CD4-positive, CD25-positive, alpha-beta regulatory T cell (primary cell): ENCODE measurements around the gene RIPOR2. TPM values are rescaled to one million over a fixed set of nuclear protein-coding genes. Genes with fewer than 3 reads are reported as not detected.
"Not testable (repeated sequence)": the region's sequence is repeated elsewhere in the genome, so short reads cannot be mapped to it uniquely, and the experiment has no call there.

Source experiments
- ATAC-seq, 2 donors: fragments of 150-1000 bp; cut with Tn5 transposase; one replicate each; pipeline ENCODE4 v1.10.0; 2021; ENCODE audit warnings: low read depth in 2 of 2, moderate number of reproducible peaks in 2 of 2, moderate library complexity in 1 of 2
- DNase-seq, 3 donors: peaks; one replicate each; pipeline versions ENCODE4 v3.0.0 to v3.0.0-alpha.2; 2012 to 2022; ENCODE audit warnings: mixed read lengths in 1 of 3
- H3K27ac ChIP-seq: one replicate; pipeline ENCODE4 v1.7.0; 2013; ENCODE audit warnings: mild to moderate bottlenecking, low read length; ENCODE audit not compliant: insufficient read depth, poor library complexity, severe bottlenecking
- H3K27me3 ChIP-seq: one replicate; pipeline ENCODE4 v1.7.0; 2013; ENCODE audit warnings: low read length; ENCODE audit not compliant: control insufficient read depth, insufficient read depth
- H3K36me3 ChIP-seq: one replicate; pipeline ENCODE4 v1.7.0; 2013; ENCODE audit warnings: mild to moderate bottlenecking, low read length, moderate library complexity; ENCODE audit not compliant: control insufficient read depth, insufficient read depth
- H3K4me1 ChIP-seq: 2 replicates; pipeline ENCODE4 v1.7.0; 2013; ENCODE audit warnings: mild to moderate bottlenecking, low read length; ENCODE audit not compliant: insufficient read depth, control insufficient read depth, poor library complexity, severe bottlenecking
- H3K4me3 ChIP-seq: one replicate; pipeline ENCODE4 v1.7.0; 2013; ENCODE audit warnings: low read depth, mild to moderate bottlenecking, low read length, moderate library complexity
- H3K9me3 ChIP-seq, 2 experiments: 1 replicate in 1 of 2; 2 replicates in 1 of 2; pipeline ENCODE4 v1.7.0; 2013; ENCODE audit warnings: low read length in 2 of 2, mild to moderate bottlenecking in 1 of 2, moderate library complexity in 1 of 2; ENCODE audit not compliant: control insufficient read depth in 2 of 2
- H3K27ac Mint-ChIP-seq, 3 donors: one replicate each; pipeline ENCODE4 v1.8.0; 2020 to 2022; ENCODE audit warnings: mild to moderate bottlenecking in 3 of 3, mixed read lengths in 3 of 3, moderate library complexity in 2 of 3
- H3K27me3 Mint-ChIP-seq: one replicate; pipeline ENCODE4 v1.8.0; 2022; ENCODE audit warnings: mild to moderate bottlenecking, mixed read lengths
- H3K36me3 Mint-ChIP-seq: one replicate; pipeline ENCODE4 v1.8.0; 2020; ENCODE audit warnings: mixed read lengths
- H3K4me1 Mint-ChIP-seq, 4 donors: one replicate each; pipeline ENCODE4 v1.8.0; 2020 to 2022; ENCODE audit warnings: mixed read lengths in 4 of 4, mild to moderate bottlenecking in 1 of 4
- H3K4me3 Mint-ChIP-seq, 4 donors: one replicate each; pipeline ENCODE4 v1.8.0; 2020 to 2022; ENCODE audit warnings: mild to moderate bottlenecking in 4 of 4, mixed read lengths in 4 of 4, moderate library complexity in 3 of 4
- H3K9me3 Mint-ChIP-seq, 7 donors: one replicate each; pipeline ENCODE4 v1.8.0; 2020 to 2022; ENCODE audit warnings: mixed read lengths in 7 of 7, mild to moderate bottlenecking in 3 of 7, moderate library complexity in 2 of 7
- polyA plus RNA-seq, 4 donors: library from polyadenylated mRNA; unstranded; fragments of 300-500 nt; fragmentation: Illumina TruSeq; gene quantifications; one replicate each; pipeline ENCODE4 v1.2.3, GENCODE V29; 2021
- total RNA-seq: library from RNA; stranded (reverse); gene quantifications from one replicate; pipeline ENCODE4 v1.2.3, GENCODE V29; 2022

RIPOR2 gene
- total and polyA plus RNA-seq, 5 donors from 2014 or later = 320 to 435 (median 393) TPM

- H3K27me3 Mint-ChIP-seq = no peaks in the 10 kb centered on the region
- ATAC-seq (peak; percentile 77 to 78), DNase-seq (peak in 2 of 3 donors; percentile 75 to 92)
- H3K4me1 ChIP-seq = peaks cover 89% of the 10 kb centered on the region
- peaks cover 36% of the 10 kb centered on the region for H3K36me3 Mint-ChIP-seq
- H3K9me3 ChIP-seq = peaks cover 0 to 5% of the 10 kb centered on the region in 2 experiments
- peak overlapping the region; percentile 76 for H3K27ac ChIP-seq
- H3K4me3 Mint-ChIP-seq = peak overlapping the region; percentile 80 to 91 (median 86)
- peaks cover 58 to 96% (median 82%) of the 10 kb centered on the region in 4 donors for H3K4me1 Mint-ChIP-seq
- H3K9me3 Mint-ChIP-seq = peaks cover 0 to 15% (median 6%) of the 10 kb centered on the region in 7 donors
- peak overlapping the region; percentile 90 to 100 (median 93) for H3K27ac Mint-ChIP-seq
- H3K36me3 ChIP-seq = peaks cover 13% of the 10 kb centered on the region
- peak overlapping the region; percentile 78 for H3K4me3 ChIP-seq
- no peaks in the 10 kb centered on the region for H3K27me3 ChIP-seq
These were observed 16.1 kb upstream of the RIPOR2 start for GRCh38 chr6:24951811-24952299.

DNA sequence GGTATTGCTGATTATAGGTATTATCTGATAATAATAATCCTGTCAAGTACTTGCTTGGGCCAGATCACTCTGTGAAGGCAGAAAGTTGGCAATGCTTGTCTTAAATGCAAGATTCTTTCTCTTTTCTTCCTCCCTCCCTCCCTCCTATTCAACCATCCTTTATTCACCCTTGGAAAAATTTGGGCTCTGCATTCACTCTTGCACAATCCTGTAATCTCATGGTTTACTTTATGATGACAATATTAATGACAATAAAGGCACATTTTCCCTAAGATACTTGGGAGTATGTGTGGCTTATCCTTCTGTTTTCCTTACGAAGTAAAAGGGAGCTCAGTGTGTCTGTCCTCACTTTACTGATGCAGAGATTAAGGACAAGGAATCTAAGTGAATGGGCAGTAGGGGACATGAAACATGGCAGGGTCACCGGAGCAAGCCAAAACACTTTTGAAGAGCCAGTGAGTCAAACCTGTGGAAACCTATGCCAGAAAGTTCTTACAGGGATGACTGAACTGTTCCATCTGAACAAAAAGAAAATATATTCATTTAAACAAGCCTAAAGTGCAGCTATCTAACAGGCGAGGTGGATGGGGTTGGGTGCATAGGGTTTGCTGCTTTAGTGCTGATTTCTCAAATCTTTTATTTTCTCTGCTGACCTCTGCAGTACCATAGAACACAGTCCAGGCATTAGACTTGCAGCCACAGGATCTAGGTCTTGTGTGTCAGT, 14.6 kb upstream of the RIPOR2 start:
- H3K9me3 ChIP-seq = peaks cover 3 to 14% of the 10 kb centered on the region in 2 experiments
- H3K4me1 ChIP-seq = peaks cover 75% of the 10 kb centered on the region
- H3K36me3 Mint-ChIP-seq = peaks cover 35% of the 10 kb centered on the region
- H3K27ac Mint-ChIP-seq = peak overlapping the region; percentile 90 to 100 (median 93)
- H3K27me3 Mint-ChIP-seq = no peaks in the 10 kb centered on the region
- DNase-seq = no peak
- peaks cover 27% of the 10 kb centered on the region for H3K36me3 ChIP-seq
- no peak for ATAC-seq
- H3K9me3 Mint-ChIP-seq = peaks cover 0 to 19% (median 8%) of the 10 kb centered on the region in 7 donors
- H3K4me1 Mint-ChIP-seq = peaks cover 53 to 87% (median 73%) of the 10 kb centered on the region in 4 donors
- peak overlapping the region; percentile 78 for H3K4me3 ChIP-seq
- H3K4me3 Mint-ChIP-seq = peak overlapping the region; percentile 66 to 91 (median 81)
- no peaks in the 10 kb centered on the region for H3K27me3 ChIP-seq
- H3K27ac ChIP-seq = peak overlapping the region; percentile 76

DNA sequence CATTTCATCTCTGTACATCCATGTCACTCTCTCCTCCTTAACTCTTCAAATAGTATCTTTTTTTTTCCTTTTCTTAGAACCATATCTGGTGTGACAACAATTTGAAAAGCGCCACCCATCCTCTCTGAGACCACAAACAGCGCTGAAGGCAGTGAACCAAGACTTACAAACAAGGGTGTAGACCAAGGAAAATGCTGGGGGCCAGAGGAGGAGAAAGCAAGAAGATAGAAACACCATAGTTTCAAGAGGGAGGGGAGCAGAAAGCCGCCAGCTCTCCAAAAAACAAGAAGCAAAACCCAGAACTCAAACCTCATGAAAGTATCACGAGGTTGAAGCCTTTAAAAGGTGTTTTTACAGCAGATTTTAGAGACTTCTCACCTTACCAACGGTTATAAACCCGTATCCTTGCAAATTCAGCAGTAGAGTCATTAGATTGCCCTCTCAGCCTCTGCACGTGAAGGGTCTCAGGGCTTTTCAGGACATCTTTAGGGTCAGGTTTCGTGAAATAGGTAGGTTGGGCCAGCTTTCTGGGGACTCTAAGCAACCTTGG, 13.3 kb upstream of the RIPOR2 start:
- Mint-ChIP-seq H3K4me1 (peaks cover 45 to 76% (median 67%) of the 10 kb centered on the region in 4 donors), H3K27me3 (no peaks in the 10 kb centered on the region), H3K9me3 (peaks cover 0 to 31% (median 13%) of the 10 kb centered on the region in 7 donors), H3K4me3 (peak overlapping the region; percentile 61 to 91 (median 81)), H3K36me3 (peaks cover 39% of the 10 kb centered on the region), H3K27ac (peak overlapping the region; percentile 90 to 100 (median 93))
- peaks cover 15 to 27% of the 10 kb centered on the region in 2 experiments for H3K9me3 ChIP-seq
- DNase-seq (peak in 2 of 3 donors; percentile 69 to 96), ATAC-seq (peak; percentile 48 to 52)
- H3K4me3 ChIP-seq = peak overlapping the region; percentile 78
- H3K36me3 ChIP-seq = peaks cover 37% of the 10 kb centered on the region
- H3K4me1 ChIP-seq = peaks cover 62% of the 10 kb centered on the region
- no peaks in the 10 kb centered on the region for H3K27me3 ChIP-seq
- peak overlapping the region; percentile 76 for H3K27ac ChIP-seq

DNA sequence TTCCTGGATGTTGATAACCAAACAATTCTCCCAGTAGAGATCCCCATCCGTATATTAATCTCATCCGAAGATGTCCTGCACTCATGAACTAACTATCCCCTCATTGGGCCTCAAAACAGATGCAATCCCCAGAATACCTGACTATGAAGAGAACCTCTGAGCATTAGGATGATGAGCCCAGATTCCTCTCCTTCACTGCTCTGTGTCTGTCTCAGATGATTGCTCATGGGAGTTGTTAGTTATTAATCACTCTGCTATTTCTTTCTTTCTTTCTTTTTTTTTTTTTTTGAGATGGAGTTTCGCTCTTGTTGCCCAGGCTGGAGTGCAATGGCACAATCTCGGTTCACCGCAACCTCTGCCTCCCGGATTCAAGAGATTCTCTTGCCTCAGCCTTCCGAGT, 12.5 kb upstream of the RIPOR2 start:
- H3K27me3 Mint-ChIP-seq, H3K4me3 ChIP-seq, DNase-seq, ATAC-seq, H3K27me3 ChIP-seq: not testable (repeated sequence)
- H3K9me3 ChIP-seq = peaks cover 22 to 35% of the 10 kb centered on the region in 2 experiments
- H3K9me3 Mint-ChIP-seq = peaks cover 0 to 28% (median 14%) of the 10 kb centered on the region in 7 donors
- H3K4me1 Mint-ChIP-seq = peaks cover 45 to 68% (median 59%) of the 10 kb centered on the region in 4 donors
- H3K4me3 Mint-ChIP-seq = peak overlapping the region; percentile 6 to 82 (median 44)
- H3K36me3 ChIP-seq = peaks cover 40% of the 10 kb centered on the region
- peak overlapping the region; percentile 76 for H3K27ac ChIP-seq
- H3K4me1 ChIP-seq = peaks cover 54% of the 10 kb centered on the region
- H3K36me3 Mint-ChIP-seq = peaks cover 34% of the 10 kb centered on the region
- peak overlapping the region; percentile 90 to 100 (median 93) for H3K27ac Mint-ChIP-seq

GRCh38 chr6:24947636-24948035, 11.9 kb upstream of the RIPOR2 start:
- peaks cover 39% of the 10 kb centered on the region for H3K36me3 Mint-ChIP-seq
- ATAC-seq (no peak), DNase-seq (no peak)
- peaks cover 47% of the 10 kb centered on the region for H3K4me1 ChIP-seq
- H3K36me3 ChIP-seq = peaks cover 40% of the 10 kb centered on the region
- peaks cover 22 to 35% of the 10 kb centered on the region in 2 experiments for H3K9me3 ChIP-seq
- no peaks in the 10 kb centered on the region for H3K27me3 Mint-ChIP-seq
- H3K4me1 Mint-ChIP-seq = peaks cover 43 to 68% (median 59%) of the 10 kb centered on the region in 4 donors
- peaks cover 0 to 34% (median 15%) of the 10 kb centered on the region in 7 donors for H3K9me3 Mint-ChIP-seq
- H3K4me3 Mint-ChIP-seq = peak overlapping the region in 2 of 4 donors; percentile 6 to 61
- H3K27me3 ChIP-seq = no peaks in the 10 kb centered on the region
- peak overlapping the region; percentile 90 to 100 (median 93) for H3K27ac Mint-ChIP-seq
- no peak overlapping the region for H3K4me3 ChIP-seq
- H3K27ac ChIP-seq = peak overlapping the region; percentile 76

DNA sequence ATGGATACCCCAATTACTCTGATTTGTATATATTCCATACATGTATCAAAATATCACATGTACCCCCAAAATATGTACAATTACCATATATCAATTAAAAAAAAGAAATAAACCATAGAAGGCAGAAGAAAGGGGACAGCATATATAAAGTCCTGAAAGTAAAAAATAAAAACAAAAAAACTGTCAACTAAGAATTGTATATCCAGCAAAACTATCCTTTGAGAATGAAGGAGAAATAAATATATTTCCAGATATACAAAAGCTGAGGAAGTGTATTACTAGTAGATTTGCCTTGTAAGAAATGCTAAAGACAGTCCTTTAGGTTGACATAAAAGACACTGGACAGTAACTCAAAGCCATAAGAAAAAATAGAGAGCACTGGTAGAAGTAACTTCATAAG, 9.3 kb upstream of the RIPOR2 start:
- H3K4me3 Mint-ChIP-seq = peak overlapping the region in 2 of 4 donors; percentile 11 to 63

GRCh38 chr6:24943774-24944173, 8.0 kb upstream of the RIPOR2 start:
- no peak overlapping the region for H3K27ac Mint-ChIP-seq
- H3K36me3 Mint-ChIP-seq = peaks cover 45% of the 10 kb centered on the region
- no peak for DNase-seq
- H3K9me3 Mint-ChIP-seq = peaks cover 0 to 35% (median 15%) of the 10 kb centered on the region in 7 donors
- Histone ChIP-seq H3K36me3 (peaks cover 43% of the 10 kb centered on the region), H3K4me3 (no peak overlapping the region), H3K27me3 (no peaks in the 10 kb centered on the region), H3K4me1 (peaks cover 29% of the 10 kb centered on the region), H3K9me3 (peaks cover 22 to 35% of the 10 kb centered on the region in 2 experiments), H3K27ac (no peak overlapping the region)
- H3K27me3 Mint-ChIP-seq = no peaks in the 10 kb centered on the region
- ATAC-seq = no peak
- no peak overlapping the region for H3K4me3 Mint-ChIP-seq
- peaks cover 26 to 63% (median 44%) of the 10 kb centered on the region in 4 donors for H3K4me1 Mint-ChIP-seq

More for the DNA sequence above, 9.3 kb upstream of the RIPOR2 start:
- H3K36me3 Mint-ChIP-seq = peaks cover 42% of the 10 kb centered on the region
- H3K4me1 Mint-ChIP-seq = peaks cover 29 to 65% (median 46%) of the 10 kb centered on the region in 4 donors
- no peak overlapping the region for H3K4me3 ChIP-seq
- DNase-seq (no peak), ATAC-seq (no peak)
- H3K27ac ChIP-seq = no peak overlapping the region
- no peaks in the 10 kb centered on the region for H3K27me3 ChIP-seq
- H3K27me3 Mint-ChIP-seq = no peaks in the 10 kb centered on the region
- peaks cover 31% of the 10 kb centered on the region for H3K4me1 ChIP-seq
- H3K9me3 Mint-ChIP-seq = peaks cover 0 to 35% (median 15%) of the 10 kb centered on the region in 7 donors
- peaks cover 43% of the 10 kb centered on the region for H3K36me3 ChIP-seq
- H3K27ac Mint-ChIP-seq = peak overlapping the region in 1 of 3 donors; percentile 17
- peaks cover 22 to 35% of the 10 kb centered on the region in 2 experiments for H3K9me3 ChIP-seq
